CD4-positive, CD25-positive, alpha-beta regulatory T cell (primary cell): ENCODE results near the gene CMIP. TPM values are rescaled to one million over a fixed set of nuclear protein-coding genes. Genes with fewer than 3 reads are reported as not detected.

Experiments
- ATAC-seq, 2 donors: fragments of 150-1000 bp; cut with Tn5 transposase; one replicate each; pipeline ENCODE4 v1.10.0; 2021; ENCODE audit warnings: low read depth in 2 of 2, moderate number of reproducible peaks in 2 of 2, moderate library complexity in 1 of 2
- DNase-seq, 3 donors: peaks; one replicate each; pipeline versions ENCODE4 v3.0.0 to v3.0.0-alpha.2; 2012 to 2022; ENCODE audit warnings: mixed read lengths in 1 of 3
- H3K27ac ChIP-seq: one replicate; pipeline ENCODE4 v1.7.0; 2013; ENCODE audit warnings: mild to moderate bottlenecking, low read length; ENCODE audit not compliant: insufficient read depth, poor library complexity, severe bottlenecking
- H3K27me3 ChIP-seq: one replicate; pipeline ENCODE4 v1.7.0; 2013; ENCODE audit warnings: low read length; ENCODE audit not compliant: control insufficient read depth, insufficient read depth
- H3K36me3 ChIP-seq: one replicate; pipeline ENCODE4 v1.7.0; 2013; ENCODE audit warnings: mild to moderate bottlenecking, low read length, moderate library complexity; ENCODE audit not compliant: control insufficient read depth, insufficient read depth
- H3K4me1 ChIP-seq: 2 replicates; pipeline ENCODE4 v1.7.0; 2013; ENCODE audit warnings: mild to moderate bottlenecking, low read length; ENCODE audit not compliant: insufficient read depth, control insufficient read depth, poor library complexity, severe bottlenecking
- H3K4me3 ChIP-seq: one replicate; pipeline ENCODE4 v1.7.0; 2013; ENCODE audit warnings: low read depth, mild to moderate bottlenecking, low read length, moderate library complexity
- H3K9me3 ChIP-seq, 2 experiments: 1 replicate in 1 of 2; 2 replicates in 1 of 2; pipeline ENCODE4 v1.7.0; 2013; ENCODE audit warnings: low read length in 2 of 2, mild to moderate bottlenecking in 1 of 2, moderate library complexity in 1 of 2; ENCODE audit not compliant: control insufficient read depth in 2 of 2
- H3K27ac Mint-ChIP-seq, 3 donors: one replicate each; pipeline ENCODE4 v1.8.0; 2020 to 2022; ENCODE audit warnings: mild to moderate bottlenecking in 3 of 3, mixed read lengths in 3 of 3, moderate library complexity in 2 of 3
- H3K27me3 Mint-ChIP-seq: one replicate; pipeline ENCODE4 v1.8.0; 2022; ENCODE audit warnings: mild to moderate bottlenecking, mixed read lengths
- H3K36me3 Mint-ChIP-seq: one replicate; pipeline ENCODE4 v1.8.0; 2020; ENCODE audit warnings: mixed read lengths
- H3K4me1 Mint-ChIP-seq, 4 donors: one replicate each; pipeline ENCODE4 v1.8.0; 2020 to 2022; ENCODE audit warnings: mixed read lengths in 4 of 4, mild to moderate bottlenecking in 1 of 4
- H3K4me3 Mint-ChIP-seq, 4 donors: one replicate each; pipeline ENCODE4 v1.8.0; 2020 to 2022; ENCODE audit warnings: mild to moderate bottlenecking in 4 of 4, mixed read lengths in 4 of 4, moderate library complexity in 3 of 4
- H3K9me3 Mint-ChIP-seq, 7 donors: one replicate each; pipeline ENCODE4 v1.8.0; 2020 to 2022; ENCODE audit warnings: mixed read lengths in 7 of 7, mild to moderate bottlenecking in 3 of 7, moderate library complexity in 2 of 7
- polyA plus RNA-seq, 4 donors: library from polyadenylated mRNA; unstranded; fragments of 300-500 nt; fragmentation: Illumina TruSeq; gene quantifications; one replicate each; pipeline ENCODE4 v1.2.3, GENCODE V29; 2021
- total RNA-seq: library from RNA; stranded (reverse); gene quantifications from one replicate; pipeline ENCODE4 v1.2.3, GENCODE V29; 2022

Gene CMIP
- total and polyA plus RNA-seq, 5 donors from 2014 or later, result 0.21 to 49.7 (median 0.94) TPM

DNA sequence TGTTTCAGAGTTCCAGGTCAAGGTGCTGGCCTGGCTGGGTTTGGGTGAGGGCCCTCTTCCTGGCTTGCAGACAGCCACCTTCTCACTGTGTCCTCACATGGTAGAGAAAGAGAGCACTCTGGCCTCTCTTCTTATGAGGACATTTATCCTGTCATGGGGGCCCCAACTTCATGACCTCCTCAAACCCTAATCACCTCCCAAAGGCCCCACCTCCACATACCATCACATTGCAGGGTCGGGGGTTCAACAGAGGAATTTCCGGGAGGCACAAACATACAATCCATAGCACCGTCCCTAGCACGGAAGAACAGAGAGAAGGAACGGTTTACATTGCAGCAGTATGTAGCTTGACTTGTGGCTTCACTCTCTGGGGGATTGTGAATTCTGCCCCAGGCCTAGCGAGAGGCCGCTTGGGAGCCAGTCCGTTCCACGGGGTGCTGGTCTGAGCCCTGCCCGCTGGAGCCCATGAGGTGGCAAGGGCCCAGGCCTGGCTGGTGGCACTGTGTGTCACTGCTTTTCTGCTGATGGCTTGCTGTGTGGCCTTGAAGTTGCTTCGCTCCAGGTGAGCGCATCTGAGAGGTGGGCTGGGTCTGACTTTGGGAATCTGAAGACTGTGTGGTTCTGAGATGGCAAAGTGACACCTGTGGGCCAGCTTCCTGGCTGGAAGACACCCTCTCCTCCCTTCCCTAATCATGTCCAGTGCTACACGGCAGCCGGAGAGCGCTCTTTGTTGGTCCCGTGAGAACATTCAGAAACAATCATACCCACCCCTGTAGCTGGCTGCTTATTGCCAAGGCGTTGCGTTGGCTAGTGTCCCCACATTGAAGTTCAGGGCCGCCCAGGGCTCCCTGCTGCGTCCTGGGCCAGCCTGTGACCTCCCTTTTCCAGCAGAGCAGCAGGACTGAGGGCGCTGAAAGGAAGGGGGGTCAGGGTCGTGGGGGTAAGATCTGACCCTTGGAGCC is 98.3 kb downstream of the CMIP start:
- peaks cover 10% of the 10 kb centered on the region for H3K36me3 Mint-ChIP-seq
- H3K27me3 ChIP-seq, result no peaks in the 10 kb centered on the region
- H3K4me1 ChIP-seq, result no peaks in the 10 kb centered on the region
- DNase-seq (no peak), ATAC-seq (no peak)
- no peaks in the 10 kb centered on the region for H3K36me3 ChIP-seq
- no peaks in the 10 kb centered on the region for H3K9me3 Mint-ChIP-seq
- H3K4me1 Mint-ChIP-seq, result peaks cover 12 to 56% (median 32%) of the 10 kb centered on the region in 4 donors
- no peaks in the 10 kb centered on the region for H3K9me3 ChIP-seq
- H3K27ac ChIP-seq, result no peak overlapping the region
- H3K4me3 Mint-ChIP-seq, result no peak overlapping the region
- no peak overlapping the region for H3K4me3 ChIP-seq
- peak overlapping the region in 2 of 3 donors; percentile 49 to 56 for H3K27ac Mint-ChIP-seq
- H3K27me3 Mint-ChIP-seq, result no peaks in the 10 kb centered on the region

DNA sequence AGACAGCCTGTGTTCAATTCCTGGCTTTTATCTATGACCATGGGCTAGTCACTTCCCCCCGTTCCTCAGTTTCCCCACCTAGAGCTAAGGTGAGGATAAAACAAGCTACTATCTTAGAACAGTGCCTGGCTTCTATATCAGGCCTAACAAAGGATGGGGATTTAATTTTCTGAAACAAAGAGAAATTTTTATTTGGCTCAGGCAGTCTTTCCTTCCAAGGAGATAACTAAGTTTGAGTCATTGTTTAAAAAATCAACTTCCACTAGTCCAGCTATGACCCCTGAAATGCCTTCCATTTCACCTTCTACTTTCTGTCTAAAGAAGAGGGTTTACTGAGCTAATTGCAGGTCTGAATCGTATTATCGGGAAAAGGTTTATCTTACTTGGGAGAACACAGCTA is 99.0 kb downstream of the CMIP start:
- Histone ChIP-seq H3K4me1 (no peaks in the 10 kb centered on the region), H3K36me3 (no peaks in the 10 kb centered on the region), H3K9me3 (no peaks in the 10 kb centered on the region), H3K27me3 (no peaks in the 10 kb centered on the region), H3K27ac (no peak overlapping the region), H3K4me3 (no peak overlapping the region)
- Mint-ChIP-seq H3K4me1 (peaks cover 12 to 54% (median 29%) of the 10 kb centered on the region in 4 donors), H3K4me3 (no peak overlapping the region), H3K27me3 (no peaks in the 10 kb centered on the region), H3K9me3 (no peaks in the 10 kb centered on the region), H3K36me3 (peaks cover 10% of the 10 kb centered on the region), H3K27ac (peak overlapping the region in 2 of 3 donors; percentile 32 to 49)
- no peak for DNase-seq
- no peak for ATAC-seq

DNA sequence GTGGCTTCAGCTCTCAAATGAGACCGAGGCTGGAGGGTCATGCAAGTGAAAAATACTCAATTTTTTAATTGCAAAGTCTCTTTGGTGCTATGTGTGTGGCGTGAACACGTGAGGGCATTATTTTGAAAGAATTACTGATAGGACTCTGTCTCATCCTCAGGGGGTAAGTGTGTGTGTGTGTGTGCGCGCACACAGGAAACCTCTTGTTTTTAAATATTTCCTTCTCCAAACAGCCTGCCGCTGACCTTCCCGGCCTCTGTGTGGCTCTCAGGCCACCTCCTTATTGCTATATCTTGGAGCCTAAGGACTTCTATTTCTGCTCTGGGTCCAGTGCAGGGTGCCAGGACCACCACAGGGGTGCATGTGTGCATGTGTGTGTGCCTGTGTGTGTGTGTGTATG is 99.7 kb downstream of the CMIP start:
- Mint-ChIP-seq H3K4me1 (peaks cover 12 to 58% (median 28%) of the 10 kb centered on the region in 4 donors), H3K36me3 (peaks cover 10% of the 10 kb centered on the region), H3K9me3 (no peaks in the 10 kb centered on the region), H3K27ac (peak overlapping the region; percentile 13 to 83 (median 49)), H3K27me3 (no peaks in the 10 kb centered on the region), H3K4me3 (peak overlapping the region in 2 of 4 donors; percentile 1 to 35)
- H3K9me3 ChIP-seq, result no peaks in the 10 kb centered on the region
- ATAC-seq (no peak), DNase-seq (no peak)
- H3K27ac ChIP-seq, result no peak overlapping the region
- H3K4me1 ChIP-seq, result no peaks in the 10 kb centered on the region
- H3K36me3 ChIP-seq, result no peaks in the 10 kb centered on the region
- H3K4me3 ChIP-seq, result no peak overlapping the region
- no peaks in the 10 kb centered on the region for H3K27me3 ChIP-seq

DNA sequence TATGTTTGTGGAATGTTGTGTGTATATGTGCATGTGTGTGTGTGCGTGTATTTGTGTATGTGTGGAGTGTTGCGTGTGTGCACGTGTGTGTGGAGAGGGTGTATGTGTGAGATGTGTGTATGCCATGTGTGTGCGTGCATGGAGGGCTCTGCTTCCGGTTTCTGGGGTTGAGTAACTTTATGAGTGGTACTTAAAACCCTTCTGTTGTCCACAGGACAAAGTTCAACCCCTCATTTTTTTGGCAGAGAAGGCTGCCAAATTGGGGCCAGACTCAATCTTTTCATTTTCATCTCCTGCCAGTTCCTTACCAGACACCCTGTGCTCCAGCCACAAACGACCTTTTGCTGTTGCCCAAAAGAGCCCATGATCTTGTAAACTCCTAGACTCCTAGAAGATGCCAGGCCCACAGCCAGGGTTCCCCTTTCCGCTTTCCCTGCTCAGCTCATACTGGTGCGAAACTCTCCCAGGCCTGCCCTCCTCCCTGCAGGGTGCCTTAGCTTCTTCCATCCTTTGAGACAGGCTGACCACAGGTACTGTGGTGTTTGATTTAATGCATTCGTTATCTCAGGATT is 100.2 kb downstream of the CMIP start:
- Mint-ChIP-seq H3K4me3 (peak overlapping the region in 2 of 4 donors; percentile 1 to 35), H3K9me3 (no peaks in the 10 kb centered on the region), H3K4me1 (peaks cover 6 to 56% (median 26%) of the 10 kb centered on the region in 4 donors), H3K27me3 (no peaks in the 10 kb centered on the region), H3K27ac (peak overlapping the region; percentile 13 to 83 (median 37)), H3K36me3 (peaks cover 6% of the 10 kb centered on the region)
- Histone ChIP-seq H3K4me1 (no peaks in the 10 kb centered on the region), H3K9me3 (no peaks in the 10 kb centered on the region), H3K27ac (no peak overlapping the region), H3K27me3 (no peaks in the 10 kb centered on the region), H3K4me3 (no peak overlapping the region), H3K36me3 (no peaks in the 10 kb centered on the region)
- no peak for ATAC-seq
- no peak for DNase-seq

DNA sequence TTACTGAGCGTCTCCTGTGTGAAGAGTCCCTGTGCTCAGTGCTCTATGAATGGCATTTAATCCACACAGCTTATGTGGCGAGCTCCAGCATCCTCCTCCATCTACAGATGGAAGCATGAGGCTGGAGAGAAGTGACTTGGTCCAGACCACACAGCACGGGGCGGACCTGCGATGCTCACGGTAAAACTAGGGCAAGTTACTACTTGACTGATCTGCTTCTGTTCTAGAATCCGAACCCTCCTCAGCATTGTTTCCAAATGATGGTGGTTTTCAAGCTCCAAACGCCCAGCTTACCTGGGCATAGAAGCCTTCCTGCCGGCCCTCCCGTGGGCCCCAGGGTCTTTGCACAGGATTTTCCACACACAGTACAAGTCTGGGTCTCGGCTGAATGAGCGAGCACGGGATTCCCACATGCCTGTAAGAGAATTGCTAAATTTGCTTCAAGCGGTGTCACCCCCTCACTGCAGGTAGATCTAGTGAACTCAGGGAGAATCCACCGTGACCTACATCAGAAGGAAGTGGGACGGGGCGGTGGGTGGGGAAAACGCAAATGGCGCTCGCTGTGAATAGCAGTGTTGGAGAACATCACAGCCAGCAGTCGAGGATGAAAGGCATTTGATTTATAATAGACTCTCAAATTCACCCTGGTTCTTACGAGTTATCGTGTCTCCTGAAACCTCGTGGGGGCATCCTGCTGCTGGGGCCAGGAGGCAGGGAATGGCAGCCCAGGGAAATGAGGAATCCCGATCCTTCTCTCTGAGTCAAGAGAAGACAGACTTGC is 101.1 kb downstream of the CMIP start:
- no peak for DNase-seq
- H3K4me3 Mint-ChIP-seq, result no peak overlapping the region

DNA sequence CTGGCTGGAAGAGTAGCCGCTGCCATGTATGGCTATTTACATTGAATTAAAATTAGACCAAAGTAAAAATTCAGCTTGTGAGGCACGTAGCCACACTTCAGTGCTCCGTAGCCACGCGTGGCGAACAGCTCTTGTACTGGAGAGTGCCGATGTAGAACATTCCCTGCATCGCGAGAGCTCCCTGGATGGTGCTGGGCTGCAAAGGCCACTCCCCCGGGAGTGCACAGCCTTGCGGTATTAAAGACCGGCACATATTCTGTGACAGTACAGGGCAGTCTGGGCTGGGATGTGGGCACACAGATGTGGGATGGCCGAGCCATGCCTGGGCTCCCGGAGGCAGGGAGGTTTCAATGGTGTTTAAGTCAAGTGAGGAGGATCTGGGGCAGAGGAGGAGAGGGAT is 102.2 kb downstream of the CMIP start:
- Mint-ChIP-seq H3K4me3 (peak overlapping the region in 1 of 4 donors; percentile 63), H3K36me3 (peaks cover 9% of the 10 kb centered on the region), H3K27ac (peak overlapping the region in 1 of 3 donors; percentile 32), H3K27me3 (no peaks in the 10 kb centered on the region), H3K9me3 (no peaks in the 10 kb centered on the region), H3K4me1 (peaks cover 5 to 64% (median 25%) of the 10 kb centered on the region in 4 donors)
- ATAC-seq (no peak), DNase-seq (no peak)
- H3K27ac ChIP-seq, result no peak overlapping the region
- H3K27me3 ChIP-seq, result no peaks in the 10 kb centered on the region
- H3K9me3 ChIP-seq, result no peaks in the 10 kb centered on the region
- H3K36me3 ChIP-seq, result no peaks in the 10 kb centered on the region
- H3K4me1 ChIP-seq, result no peaks in the 10 kb centered on the region
- no peak overlapping the region for H3K4me3 ChIP-seq

More for the DNA sequence above, 101.1 kb downstream of the CMIP start:
- Histone ChIP-seq H3K9me3 (no peaks in the 10 kb centered on the region), H3K4me1 (no peaks in the 10 kb centered on the region), H3K27ac (no peak overlapping the region), H3K36me3 (no peaks in the 10 kb centered on the region), H3K27me3 (no peaks in the 10 kb centered on the region), H3K4me3 (no peak overlapping the region)
- H3K27ac Mint-ChIP-seq, result peak overlapping the region in 1 of 3 donors; percentile 37
- no peaks in the 10 kb centered on the region for H3K27me3 Mint-ChIP-seq
- ATAC-seq, result no peak
- H3K36me3 Mint-ChIP-seq, result peaks cover 6% of the 10 kb centered on the region
- H3K4me1 Mint-ChIP-seq, result peaks cover 5 to 60% (median 26%) of the 10 kb centered on the region in 4 donors
- H3K9me3 Mint-ChIP-seq, result no peaks in the 10 kb centered on the region

DNA sequence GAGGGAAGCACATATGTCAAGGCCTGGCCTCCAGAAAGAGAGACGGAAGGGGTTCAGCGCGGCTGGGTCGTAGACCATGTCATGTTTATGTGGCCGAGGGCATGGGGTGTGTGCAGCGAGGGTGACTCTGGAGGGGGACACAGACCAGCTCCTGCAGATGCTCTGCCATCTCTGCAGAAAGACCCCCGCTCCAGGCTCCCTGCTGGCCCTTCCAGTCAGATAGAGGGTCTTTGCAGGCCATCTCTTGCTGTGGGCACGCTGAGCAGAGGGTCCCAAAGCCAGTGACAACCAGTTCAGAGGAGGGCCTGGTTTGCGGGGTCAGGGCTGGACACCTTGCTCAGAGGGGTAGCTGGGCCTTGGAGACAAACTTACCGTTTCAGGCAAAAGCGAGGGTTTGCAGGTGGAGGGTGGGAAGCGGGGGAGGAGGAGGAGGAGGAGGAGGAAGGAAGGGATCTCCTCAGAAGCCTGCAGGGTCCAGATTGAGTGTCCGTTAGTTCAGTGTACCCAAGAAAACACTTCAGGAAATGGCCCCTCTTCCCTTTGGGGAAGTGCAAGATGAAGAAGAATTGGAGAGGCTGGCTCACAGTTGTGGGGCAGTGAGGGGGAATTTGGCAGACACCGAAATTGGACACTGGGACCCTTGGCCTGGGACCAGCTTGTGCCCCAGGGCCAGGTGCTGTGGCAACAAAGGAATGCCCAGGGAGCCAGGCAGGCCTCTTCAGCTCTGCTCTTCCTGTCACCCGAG is 102.8 kb downstream of the CMIP start:
- Histone ChIP-seq H3K4me3 (no peak overlapping the region), H3K9me3 (no peaks in the 10 kb centered on the region), H3K4me1 (no peaks in the 10 kb centered on the region), H3K27ac (no peak overlapping the region), H3K27me3 (no peaks in the 10 kb centered on the region), H3K36me3 (no peaks in the 10 kb centered on the region)
- no peaks in the 10 kb centered on the region for H3K9me3 Mint-ChIP-seq
- H3K4me3 Mint-ChIP-seq, result peak overlapping the region in 1 of 4 donors; percentile 63
- no peak for ATAC-seq
- peaks cover 9 to 63% (median 22%) of the 10 kb centered on the region in 4 donors for H3K4me1 Mint-ChIP-seq
- peaks cover 13% of the 10 kb centered on the region for H3K36me3 Mint-ChIP-seq
- DNase-seq, result no peak
- peak overlapping the region in 1 of 3 donors; percentile 32 for H3K27ac Mint-ChIP-seq
- peaks cover under 1% of the 10 kb centered on the region for H3K27me3 Mint-ChIP-seq
